ENCODE results near the gene ZNF428. TPM values are rescaled to one million over a fixed set of nuclear protein-coding genes. Genes with fewer than 3 reads are reported as not detected.
"Not testable (repeated sequence)": the region's sequence is repeated elsewhere in the genome, so short reads cannot be mapped to it uniquely, and the experiment has no call there.

ZNF428 gene, protein sequence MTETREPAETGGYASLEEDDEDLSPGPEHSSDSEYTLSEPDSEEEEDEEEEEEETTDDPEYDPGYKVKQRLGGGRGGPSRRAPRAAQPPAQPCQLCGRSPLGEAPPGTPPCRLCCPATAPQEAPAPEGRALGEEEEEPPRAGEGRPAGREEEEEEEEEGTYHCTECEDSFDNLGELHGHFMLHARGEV
- 100 to 1,000 TPM in 1 of 5 donors, 10 to 100 TPM in 4; 72.1 to 136 (median 77.7) TPM for polyA plus RNA-seq (ENCODE audit: insufficient read depth in 1 of 5, insufficient read length in 5 of 5, low replicate concordance in 1 of 5)
- long read RNA-seq, donor 1, transcript ZNF428-201 (3 exons, 1,412 nt) = major isoform, 89 of 119 reads
- long read RNA-seq, donor 1, partial matches to known transcripts = 20 of 119 reads
- long read RNA-seq, donor 1, other reads (novel, unspliced or antisense) = 5 of 119 reads
- long read RNA-seq, donor 2, transcript ZNF428-201 (3 exons, 1,412 nt) = major isoform, 61 of 70 reads
- long read RNA-seq, donor 2, partial matches to known transcripts = 8 of 70 reads
- long read RNA-seq, donor 2, other reads (novel, unspliced or antisense) = 0 of 70 reads
- long read RNA-seq, donor 3, transcript ZNF428-201 (3 exons, 1,412 nt) = major isoform, 72 of 87 reads
- long read RNA-seq, donor 3, partial matches to known transcripts = 12 of 87 reads
- long read RNA-seq, donor 3, other reads (novel, unspliced or antisense) = 0 of 87 reads
- long read RNA-seq, donor 4, transcript ZNF428-201 (3 exons, 1,412 nt) = major isoform, 52 of 69 reads
- long read RNA-seq, donor 4, partial matches to known transcripts = 14 of 69 reads
- long read RNA-seq, donor 4, other reads (novel, unspliced or antisense) = 0 of 69 reads
- long read RNA-seq, donor 5, transcript ZNF428-201 (3 exons, 1,412 nt) = major isoform, 122 of 150 reads
- long read RNA-seq, donor 5, partial matches to known transcripts = 26 of 150 reads
- long read RNA-seq, donor 5, other reads (novel, unspliced or antisense) = 0 of 150 reads
- long read RNA-seq, donor 6, transcript ZNF428-201 (3 exons, 1,412 nt) = major isoform, 91 of 113 reads
- long read RNA-seq, donor 6, partial matches to known transcripts = 20 of 113 reads
- long read RNA-seq, donor 6, other reads (novel, unspliced or antisense) = 0 of 113 reads
- long read RNA-seq, donor 7, transcript ZNF428-201 (3 exons, 1,412 nt) = major isoform, 63 of 77 reads
- long read RNA-seq, donor 7, partial matches to known transcripts = 10 of 77 reads
- long read RNA-seq, donor 7, other reads (novel, unspliced or antisense) = 0 of 77 reads
- long read RNA-seq, donor 8, transcript ZNF428-201 (3 exons, 1,412 nt) = major isoform, 35 of 43 reads
- long read RNA-seq, donor 8, partial matches to known transcripts = 8 of 43 reads
- long read RNA-seq, donor 8, other reads (novel, unspliced or antisense) = 0 of 43 reads

DNA sequence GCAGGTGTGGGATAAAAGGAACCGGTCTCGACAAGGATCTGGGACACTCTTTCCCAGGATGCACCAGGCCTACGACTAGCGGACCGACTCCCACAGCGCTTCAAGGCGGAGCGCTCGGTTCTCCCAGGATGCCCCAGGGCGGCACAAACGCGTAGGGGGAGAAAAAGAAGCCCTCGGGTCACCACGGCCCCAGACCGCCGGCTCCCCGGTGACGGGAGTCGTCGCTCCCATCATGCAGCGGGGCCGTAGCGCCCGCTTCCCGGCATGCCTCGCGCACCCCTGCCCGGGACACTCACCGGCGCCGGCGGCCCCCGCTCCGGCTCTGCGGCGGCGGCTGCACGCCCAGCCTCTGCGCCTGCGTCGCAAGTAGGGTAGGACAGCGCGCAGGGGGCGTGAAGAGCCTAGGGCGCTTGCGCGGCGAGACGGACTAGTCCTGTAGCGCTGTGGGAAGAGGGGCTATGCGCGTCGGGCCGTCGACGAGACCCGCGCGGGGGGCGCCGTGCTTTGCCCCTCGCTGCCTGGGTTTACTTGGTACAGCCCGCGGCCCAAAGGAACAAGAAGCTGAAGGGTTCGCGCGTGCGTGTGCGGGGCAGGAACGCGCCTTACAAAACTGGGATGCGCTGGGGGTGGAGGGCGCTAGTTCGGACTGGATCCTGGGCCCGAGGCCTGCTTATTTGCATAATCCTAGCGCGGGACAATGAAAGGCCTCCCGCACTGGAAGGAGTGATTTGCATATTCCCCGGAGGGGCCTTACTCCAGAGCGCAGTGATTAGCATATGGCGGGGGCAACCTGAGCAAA lies at the start of gene ZNF428:
TSS of gene ZNF428 (minus strand) at position 368 of the 799 bp plus-strand sequence. CDS start 5,325 bp downstream, outside the sequence.
- peak; percentile 91 to 92 for DNase-seq

DNA sequence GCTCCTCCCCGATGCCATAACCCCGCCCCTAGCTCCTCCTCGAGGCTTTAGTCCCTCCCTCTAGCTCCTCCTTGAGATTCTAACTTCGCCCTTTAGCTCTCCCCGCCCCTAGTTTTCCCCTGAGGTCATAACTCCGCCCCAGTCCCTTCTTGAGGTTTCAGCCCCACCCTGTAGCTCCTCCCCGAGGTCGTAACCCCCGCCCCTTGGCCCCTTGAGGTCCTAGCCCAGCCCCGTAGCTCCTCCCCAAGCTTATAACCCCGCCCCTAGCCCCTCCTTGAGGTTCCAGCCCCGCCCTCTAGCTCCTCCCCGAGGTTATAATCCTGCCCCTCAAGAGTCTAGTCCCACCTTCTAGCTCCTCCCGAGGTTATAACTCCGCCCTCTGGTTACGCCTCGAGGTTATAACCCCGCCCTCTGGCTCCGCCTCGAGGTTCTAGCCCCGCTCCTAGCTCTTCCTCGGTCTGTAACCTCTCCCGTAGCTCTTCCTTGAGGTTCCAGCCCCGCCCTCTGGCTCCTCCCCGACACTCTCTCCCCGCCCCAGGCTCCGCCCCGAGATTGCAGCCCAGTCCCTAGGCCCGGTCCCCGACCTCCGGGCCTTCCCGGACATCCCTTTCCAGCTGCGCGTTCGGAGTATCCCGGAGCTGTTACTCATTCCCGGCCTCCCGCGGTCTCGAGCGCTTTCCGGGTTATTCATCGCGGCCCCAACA lies 49.1 kb upstream of the ZNF428 start:
- DNase-seq = peak; percentile 96 to 97

DNA sequence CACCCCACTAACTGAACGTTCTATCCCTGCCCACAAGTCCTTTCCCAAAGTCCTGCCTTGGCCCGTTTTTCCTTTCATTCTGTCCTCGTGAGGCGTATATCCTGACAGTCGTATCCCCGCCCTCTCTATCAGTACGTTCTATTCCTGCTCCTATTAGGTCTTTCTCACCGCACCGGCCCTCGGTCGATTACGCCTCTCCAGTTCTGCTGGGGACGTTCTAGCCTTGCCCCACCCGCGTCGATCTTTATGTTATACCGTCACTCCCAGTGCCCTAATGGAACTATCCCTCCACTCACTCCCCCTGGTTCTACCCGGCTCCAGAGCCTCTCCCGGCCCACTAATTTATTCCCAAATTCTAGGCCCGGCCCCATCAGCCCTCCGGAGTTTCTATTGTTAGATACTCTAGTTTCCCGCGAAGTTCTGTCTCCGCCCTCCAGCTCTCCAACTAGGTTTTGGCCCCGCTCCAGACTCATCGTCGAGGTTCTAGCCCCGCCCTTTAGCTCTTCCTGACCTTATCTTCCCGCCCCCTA lies 48.5 kb upstream of the ZNF428 start:
- no peak for DNase-seq

DNA sequence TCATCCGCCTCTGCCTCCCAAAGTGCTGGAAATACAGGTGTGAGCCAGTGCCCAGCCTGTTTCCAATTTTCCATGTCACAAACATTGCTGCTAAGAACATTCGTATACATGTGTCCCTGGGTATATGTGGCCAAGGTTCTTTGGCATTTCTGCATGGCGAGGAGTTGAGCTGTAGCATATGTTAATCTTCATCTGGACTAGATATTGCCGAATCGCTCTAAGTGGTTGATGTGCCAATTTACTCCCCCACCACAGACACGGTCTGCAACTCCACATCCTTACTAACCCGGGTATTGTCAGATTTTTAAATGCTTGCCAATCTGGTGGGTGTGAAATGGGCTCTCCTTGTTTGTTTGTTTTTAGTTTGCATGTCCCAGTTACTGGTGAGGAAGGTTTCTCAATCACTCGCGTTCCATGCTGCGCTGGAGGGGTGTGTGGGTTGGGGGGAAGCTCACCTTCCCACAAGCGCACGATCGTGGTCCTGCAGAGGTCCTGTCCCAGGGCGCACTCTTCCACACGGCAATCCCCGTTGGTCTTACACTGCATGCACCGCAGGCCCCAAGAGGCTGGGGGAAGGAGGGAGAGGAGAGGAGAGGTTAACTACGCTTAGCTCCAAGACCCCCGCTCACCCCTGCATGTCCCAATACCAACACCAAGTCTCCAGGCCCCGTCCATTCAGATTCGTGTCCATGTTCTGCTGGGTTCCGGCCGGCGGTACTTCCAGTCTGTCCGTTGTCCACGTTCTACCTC lies 47.9 kb upstream of the ZNF428 start:
- DNase-seq = peak in 1 of 2 donors; percentile 10

DNA sequence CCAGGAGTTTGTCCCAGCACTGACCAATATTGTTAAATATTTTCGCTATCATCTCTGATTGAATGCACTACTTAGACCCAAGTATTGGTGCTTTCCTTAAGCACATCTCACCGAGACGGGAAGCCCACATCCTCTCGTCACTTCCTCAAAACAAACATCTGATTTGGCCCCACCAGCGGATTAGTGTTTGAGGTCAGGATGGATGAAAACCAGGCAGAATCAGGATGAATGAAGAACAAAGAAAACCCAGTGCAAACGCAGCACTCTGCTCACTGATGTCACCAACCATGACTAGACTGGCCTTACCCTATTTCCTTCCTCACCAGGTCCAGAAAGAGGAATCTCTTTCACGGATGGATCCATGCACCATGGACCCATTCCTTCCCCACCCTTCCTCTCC lies 44.6 kb upstream of the ZNF428 start:
- DNase-seq = no peak

DNA sequence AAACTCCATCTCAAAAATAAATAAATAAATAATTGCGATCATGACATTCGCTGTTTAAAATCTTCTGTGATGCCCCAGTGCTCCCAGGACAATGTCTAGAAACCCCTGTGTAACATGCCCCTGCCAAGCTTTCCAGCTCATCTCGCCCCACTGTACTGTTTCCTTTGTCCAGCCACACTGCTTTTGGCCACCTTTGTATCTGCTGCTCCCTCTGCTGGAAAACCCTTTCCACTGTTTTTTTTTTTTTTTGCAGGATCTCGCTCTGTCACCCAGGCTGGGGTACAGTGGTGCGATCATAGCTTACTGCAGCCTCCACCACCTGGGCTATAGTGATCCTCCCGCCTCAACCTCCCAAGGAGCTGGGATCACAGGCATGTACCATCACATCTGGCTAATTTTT lies 43.1 kb upstream of the ZNF428 start:
- DNase-seq = no peak

DNA sequence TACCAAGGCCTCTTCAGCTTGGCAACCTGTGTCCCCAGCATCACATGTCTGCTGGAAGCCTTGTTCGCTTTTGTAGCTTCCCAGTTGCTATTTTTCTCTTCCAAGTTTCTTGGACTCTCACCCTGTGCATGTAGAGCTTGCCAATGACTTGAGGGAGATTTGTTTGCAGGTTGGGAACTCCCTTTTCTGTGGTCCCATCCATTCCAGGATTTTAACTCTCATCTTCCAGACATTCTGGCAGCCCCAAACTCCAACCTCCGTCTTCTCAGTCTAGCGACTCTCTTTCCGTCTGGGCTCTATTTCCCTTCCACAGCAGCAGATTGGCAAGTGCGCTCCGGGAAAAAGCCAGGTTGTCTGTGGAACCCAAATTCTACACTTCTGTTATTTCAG lies 41.5 kb upstream of the ZNF428 start:
- DNase-seq = no peak

DNA sequence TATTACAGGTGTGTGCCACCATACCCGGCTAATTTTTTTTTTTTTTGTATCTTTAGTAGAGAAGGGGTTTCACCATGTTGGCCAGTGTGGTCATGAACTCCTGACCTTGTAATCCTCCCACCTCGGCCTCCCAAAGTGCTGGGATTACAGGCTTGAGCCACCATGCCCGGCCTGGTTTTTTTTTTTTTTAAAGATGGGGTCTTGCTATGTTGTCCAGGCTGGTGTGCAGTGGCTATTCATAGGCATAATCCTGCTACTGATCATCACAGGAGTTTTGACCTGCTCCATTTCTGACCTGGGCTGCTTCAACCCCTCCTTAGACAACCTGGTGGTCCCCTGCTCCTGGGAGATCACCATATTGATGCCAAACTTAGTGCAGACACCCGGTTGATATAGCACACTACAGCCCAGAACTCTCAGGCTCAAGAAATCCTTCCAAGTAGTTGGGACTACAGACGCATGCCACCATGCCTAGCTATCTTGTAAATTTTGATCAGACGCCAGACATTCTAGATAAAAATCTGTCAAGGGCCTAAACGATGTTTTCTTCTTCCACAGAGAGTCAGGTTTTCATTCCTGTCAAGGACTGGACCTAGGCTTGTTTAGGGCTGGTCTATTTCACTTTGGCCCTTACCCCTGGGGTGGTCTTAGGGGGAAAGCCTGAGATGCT lies 41.0 kb upstream of the ZNF428 start:
- DNase-seq = no peak

DNA sequence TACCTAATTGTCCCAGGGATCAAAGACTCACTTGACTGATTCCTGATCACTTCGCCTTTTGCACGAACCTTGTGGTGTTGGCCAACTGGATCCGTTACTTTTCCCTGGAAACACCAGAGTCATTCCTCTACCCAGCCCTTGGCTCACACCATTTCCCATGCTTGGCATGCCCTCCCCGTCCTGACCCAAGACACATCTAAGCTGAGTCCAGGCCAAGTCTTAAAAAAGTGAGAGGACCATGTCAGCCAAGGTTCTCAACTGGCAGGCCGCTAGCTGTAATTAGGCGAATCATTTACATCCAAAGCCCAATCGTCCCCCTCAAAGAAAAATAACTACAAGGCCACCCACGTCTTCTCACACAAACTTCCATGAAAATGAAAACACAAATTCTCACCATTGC lies 39.1 kb upstream of the ZNF428 start:
- no peak for DNase-seq

DNA sequence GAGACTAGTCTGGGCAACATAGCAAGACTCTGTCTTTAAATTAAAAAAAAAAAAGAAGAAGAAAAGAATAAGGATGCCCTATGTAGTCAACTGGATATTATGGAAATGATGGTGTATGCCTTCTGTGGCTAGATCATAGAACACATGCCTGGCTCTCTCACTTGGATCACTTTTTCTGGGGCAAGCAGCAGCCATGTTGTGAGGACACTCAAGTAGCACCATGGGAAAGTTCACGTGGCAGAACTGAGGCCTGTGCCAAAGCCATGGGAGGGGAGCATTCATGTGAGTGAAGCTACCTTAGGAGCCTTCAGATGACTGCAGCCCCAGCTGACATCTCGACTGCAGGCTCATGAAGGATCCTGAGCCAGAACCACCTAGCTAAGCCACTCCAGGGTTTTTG lies 38.6 kb upstream of the ZNF428 start:
- no peak for DNase-seq

DNA sequence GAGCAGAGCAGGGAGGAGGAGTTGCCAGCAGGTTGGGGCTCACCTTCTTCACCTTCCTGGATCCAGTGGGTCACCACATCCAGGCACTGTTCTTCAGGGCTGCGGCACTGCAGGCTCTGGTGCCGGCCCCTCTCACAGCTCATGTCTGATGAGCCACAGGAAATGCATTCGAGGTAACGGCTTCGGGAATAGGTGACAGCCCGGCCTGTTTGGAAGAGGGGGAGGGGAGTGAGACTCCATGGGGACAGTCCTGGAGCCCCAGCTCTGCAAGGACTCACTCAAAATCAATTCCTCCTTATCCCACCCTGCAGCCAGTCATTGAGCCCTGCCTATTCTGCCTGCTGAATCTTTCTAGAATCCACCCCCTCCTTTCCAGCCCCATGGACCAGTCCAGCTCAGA lies 37.0 kb upstream of the ZNF428 start:
- no peak for DNase-seq

DNA sequence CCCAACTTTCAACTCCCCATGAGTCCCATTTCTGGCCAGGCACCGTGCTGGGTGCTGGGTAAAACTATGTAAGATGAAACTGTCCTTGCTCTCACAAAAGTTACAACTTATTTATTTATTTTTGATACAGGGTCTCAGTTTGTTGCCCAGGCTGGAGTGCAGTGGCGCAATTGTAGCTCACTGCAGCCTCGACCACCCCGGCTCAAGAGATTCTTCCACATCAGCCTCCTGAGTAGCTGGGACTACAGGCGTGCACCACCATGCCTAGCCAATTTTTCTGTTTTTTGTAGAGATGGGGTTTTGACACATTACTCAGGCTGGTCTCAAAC lies 33.1 kb upstream of the ZNF428 start:
- no peak for DNase-seq

DNA sequence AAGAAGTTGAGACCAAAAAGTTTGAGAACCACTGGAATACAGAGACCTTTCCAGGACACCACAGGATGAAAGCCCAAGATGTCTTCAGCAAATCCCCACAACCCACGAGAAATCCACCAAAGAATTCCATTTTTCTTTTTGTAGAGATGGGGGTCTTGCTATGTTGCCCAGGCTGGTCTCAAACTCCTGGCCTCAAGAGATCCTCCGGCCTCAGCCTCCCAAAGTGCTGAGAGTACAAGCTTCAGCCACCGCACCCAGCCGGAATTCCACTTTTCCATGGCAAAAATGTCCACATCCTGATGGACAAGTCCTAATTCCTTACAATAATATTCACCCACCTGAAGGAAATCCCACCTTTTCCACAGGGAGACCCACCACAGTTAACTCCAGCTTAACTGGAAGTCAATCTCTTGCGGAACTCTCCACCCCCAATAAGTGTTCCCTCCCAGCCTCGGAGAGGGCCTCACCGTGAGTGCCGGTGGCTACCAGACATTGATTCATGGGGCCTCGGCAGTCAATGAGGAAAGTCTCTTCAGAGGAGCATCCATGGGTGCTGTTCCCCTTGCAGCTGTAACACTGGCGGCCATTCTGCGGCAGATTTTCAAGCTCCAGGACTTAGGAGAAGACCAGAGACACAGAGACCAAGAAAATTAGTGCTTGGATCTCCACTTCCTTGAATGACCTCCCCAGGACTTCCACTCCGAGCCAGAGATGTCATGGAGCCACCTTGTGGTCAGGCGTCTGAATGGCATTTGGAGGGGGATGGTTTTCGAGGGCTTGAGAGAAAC lies 32.5 kb upstream of the ZNF428 start:
- peak in 1 of 2 donors; percentile 30 for DNase-seq

DNA sequence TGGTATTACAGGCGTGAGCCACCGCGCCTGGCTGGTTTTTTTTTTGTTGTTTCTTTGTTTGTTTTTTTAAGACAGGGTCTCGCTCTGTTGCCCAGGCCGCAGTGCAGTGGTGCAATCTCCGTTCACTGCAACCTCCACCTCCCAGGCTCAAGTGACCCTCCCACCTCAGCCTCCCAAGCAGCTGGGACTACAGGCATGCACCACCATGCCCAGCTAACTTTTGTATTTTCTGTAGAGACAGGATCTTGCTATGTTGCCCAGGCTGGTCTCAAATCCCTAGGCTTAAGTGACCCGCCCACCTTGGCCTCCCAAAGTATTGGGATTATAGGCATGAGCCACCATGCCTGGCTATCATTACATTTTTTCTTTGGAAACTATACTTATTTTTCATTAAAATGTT lies 30.8 kb upstream of the ZNF428 start:
- DNase-seq = not testable (repeated sequence)

DNA sequence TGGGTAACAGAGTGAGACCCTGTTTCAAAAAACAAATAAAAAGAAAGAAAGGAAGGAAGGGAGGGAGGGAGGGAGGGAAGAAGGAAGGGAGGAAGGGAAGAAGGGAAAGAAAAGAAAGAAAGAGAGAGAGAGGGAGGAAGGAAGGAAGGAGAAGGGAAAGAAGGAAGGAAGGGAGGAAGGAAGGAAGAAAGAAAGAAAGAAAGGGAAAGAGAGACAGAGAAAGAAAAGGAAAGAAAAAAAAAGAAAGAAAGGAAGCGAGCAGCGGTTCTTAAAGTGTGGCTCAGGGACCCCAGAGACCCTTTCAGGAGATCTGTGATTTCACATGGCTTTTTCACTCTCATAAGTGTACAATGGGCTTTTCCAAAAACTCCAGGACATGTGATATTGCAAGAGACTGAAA lies 30.1 kb upstream of the ZNF428 start:
- no peak for DNase-seq

DNA sequence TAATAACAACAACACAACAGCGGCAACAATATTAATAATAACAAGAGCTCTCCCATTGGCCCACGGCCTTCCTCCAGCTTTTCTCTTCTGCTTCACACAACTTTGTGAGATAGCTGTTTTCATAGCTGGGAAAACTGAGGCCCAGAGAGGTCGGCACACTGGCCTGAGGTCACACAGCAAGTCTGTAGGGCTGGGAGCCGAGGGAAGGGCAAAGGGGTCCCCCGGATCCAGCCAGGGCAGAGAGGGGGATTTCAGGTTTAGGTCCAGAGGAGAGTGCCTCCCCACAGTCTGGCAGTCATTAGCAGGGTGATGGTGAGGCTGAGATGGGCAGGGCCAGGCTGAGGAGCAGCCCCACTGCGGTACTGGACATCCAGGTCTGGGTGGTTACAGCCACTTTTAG lies 29.2 kb upstream of the ZNF428 start:
- DNase-seq = no peak

DNA sequence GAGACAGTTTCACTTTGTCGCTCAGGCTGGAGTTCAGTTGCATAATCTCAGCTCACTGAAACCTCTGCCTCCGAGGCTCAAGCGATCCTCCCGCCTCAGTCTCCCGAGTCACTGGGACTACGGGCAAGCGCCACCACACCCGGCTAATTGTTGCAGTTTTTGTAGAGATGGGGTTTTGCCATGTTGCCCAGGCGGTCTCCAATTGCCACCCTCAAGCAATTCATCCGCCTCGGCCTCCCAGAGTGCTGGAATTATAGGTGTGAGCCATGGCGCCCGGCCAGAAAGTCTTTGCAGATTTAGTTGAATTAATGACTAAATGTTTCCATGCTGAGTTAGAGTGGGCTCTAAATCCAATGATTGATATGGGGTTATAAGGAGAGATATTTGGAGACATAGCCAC lies 24.8 kb upstream of the ZNF428 start:
- no peak for DNase-seq

DNA sequence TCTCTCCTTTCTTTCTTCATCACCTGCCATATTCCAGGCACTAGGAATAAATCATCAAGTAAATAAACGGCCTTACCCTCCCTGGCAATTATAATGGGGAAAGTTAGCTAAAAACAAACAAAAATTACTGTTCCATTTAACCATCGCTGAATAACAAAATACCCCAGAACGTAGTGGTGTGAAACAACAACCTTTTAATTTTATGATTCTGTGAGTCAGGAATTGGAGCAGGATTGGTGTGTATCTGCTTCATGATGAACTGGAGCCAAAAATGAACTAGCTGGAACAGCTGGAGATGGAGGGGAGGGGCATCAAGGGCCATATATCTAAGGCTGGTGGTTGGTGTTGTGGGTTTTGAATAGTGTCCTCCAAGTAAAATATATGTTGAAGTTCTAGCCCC lies 23.9 kb upstream of the ZNF428 start:
- no peak for DNase-seq
